Embryonic facial prominence (tissue), 1 donor: ENCODE measurements around the gene HBD.
A peak's percentile ranks its signal among the peaks of the same experiment; 100 is the strongest.

Experiments
- DNase-seq: peaks from one replicate; pipeline ENCODE4 v3.0.0-alpha.2; 2016; ENCODE audit errors: extremely low spot score

HBD gene

DNA sequence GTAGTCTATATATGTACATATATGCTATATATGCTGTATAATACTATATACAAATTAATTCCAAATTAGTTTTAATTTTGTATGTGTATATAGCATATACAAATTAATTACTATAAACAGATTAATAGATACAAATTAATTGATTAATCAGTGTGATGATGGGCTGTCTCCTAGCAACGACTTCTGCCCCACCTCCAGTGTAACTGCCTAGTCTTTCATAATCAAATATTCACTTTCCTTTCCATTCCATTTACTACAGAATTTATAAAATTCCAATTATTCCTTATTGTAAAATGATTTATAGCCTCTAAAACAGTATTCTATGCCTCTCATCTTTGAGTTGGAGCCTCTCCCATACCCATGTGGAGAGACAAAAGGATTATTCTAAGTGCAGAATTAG is 976 bp downstream of the HBD start:
- DNase-seq = no peak

- no peak for DNase-seq
These were observed 1.5 kb downstream of the HBD start for GRCh38 chr11:5232821-5233220.

DNA sequence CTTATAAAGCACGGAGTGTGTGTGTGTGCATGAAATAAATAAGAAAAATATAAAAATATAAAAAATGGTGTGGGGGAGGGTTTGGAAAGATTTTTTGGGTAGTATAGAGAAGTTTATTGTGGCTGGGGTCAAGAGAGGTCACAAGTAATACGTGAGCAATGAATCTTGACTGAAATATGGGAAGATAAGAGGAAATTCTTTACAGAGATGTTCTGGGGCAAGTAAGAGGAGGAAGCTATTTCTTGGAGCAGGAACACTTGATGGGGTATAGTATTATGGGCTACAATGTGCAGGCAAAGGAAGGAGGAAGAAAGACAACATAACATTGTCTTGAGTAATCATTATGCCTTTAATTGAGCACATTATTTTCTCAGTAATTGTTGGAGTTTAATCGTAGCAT is 2.1 kb downstream of the HBD start:
- no peak for DNase-seq

DNA sequence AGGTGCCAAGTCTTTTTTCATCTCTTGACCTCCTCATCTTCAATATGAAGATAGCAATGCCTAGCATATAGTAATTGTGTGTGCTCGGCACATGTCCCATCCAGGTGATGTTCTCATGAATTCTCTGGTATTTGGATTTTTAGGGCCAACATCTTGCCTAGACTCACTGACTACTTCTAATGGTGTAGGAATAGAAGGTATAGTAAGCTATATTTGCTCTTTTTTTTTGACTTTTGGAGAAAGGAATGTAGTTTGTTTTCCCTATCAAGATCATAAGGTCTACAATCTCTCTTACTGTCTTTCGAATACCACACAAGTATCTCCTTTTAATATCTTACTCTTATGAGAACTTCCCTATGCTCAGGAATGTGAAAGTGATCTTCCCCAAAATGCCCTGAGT is 3.2 kb downstream of the HBD start:
- DNase-seq = no peak

- no peak for DNase-seq
These were observed 4.0 kb downstream of the HBD start for GRCh38 chr11:5230266-5230665.

DNA sequence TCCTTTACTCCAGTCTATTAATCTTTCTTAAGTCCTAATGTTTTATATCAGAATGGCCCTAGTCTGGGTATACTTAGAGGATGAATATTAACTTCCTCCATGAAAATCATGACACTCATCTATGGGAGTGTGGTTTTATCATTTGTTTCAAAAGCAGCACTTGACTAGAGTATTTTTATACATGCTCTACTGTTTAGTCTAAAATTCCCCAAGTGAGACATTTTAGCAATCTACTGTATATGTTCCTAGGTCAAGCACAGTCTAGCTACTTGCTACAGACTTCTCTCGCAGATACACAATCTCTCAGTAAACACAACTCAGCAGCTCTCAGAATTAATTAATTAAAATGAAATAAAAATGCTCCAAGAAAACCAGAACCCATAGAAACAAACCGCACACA is 4.5 kb downstream of the HBD start:
- DNase-seq = no peak

DNA sequence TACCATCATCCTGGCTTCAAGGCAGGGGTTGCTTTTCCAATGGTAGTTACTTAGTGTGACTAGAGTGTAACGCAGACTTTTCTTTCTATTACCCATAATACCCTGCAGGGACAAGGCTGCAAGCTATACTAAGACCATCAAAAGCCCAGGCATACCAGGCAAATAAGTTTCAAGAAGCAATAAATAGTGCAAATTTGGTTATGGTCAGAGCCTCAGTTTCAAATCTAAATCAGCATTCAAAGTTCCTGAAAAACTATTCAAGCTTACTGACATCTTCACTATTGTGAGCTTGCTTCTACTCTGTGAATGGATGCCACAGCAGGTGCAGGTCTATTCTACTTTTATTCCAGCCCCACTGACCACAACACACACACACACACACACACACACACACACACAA is 4.9 kb downstream of the HBD start:
- no peak for DNase-seq

- no peak for DNase-seq
These were observed 6.2 kb downstream of the HBD start for GRCh38 chr11:5228124-5228523.

DNA sequence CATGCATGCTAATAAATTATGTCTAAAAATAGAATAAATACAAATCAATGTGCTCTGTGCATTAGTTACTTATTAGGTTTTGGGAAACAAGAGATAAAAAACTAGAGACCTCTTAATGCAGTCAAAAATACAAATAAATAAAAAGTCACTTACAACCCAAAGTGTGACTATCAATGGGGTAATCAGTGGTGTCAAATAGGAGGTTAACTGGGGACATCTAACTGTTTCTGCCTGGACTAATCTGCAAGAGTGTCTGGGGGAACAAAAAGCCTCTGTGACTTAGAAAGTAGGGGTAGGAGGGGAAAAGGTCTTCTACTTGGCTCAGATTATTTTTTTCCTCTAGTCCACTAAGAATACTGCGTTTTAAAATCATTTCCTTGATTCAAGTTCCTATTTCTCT is 6.6 kb downstream of the HBD start:
- no peak for DNase-seq

DNA sequence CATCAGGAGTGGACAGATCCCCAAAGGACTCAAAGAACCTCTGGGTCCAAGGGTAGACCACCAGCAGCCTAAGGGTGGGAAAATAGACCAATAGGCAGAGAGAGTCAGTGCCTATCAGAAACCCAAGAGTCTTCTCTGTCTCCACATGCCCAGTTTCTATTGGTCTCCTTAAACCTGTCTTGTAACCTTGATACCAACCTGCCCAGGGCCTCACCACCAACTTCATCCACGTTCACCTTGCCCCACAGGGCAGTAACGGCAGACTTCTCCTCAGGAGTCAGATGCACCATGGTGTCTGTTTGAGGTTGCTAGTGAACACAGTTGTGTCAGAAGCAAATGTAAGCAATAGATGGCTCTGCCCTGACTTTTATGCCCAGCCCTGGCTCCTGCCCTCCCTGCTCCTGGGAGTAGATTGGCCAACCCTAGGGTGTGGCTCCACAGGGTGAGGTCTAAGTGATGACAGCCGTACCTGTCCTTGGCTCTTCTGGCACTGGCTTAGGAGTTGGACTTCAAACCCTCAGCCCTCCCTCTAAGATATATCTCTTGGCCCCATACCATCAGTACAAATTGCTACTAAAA is 7.5 kb downstream of the HBD start, which contains the start of gene HBB:
TSS of gene HBB (minus strand) at position 340 of the 579 bp plus-strand sequence. CDS start at position 290, 50 bp downstream.
- peak; percentile 100 for DNase-seq

- no peak for DNase-seq
These were observed 8.8 kb downstream of the HBD start for GRCh38 chr11:5225480-5225871.

GRCh38 chr11:5224538-5225479 is 9.5 kb downstream of the HBD start:
- no peak for DNase-seq

- DNase-seq = no peak
These were observed 10.6 kb downstream of the HBD start for GRCh38 chr11:5223686-5224085.

DNA sequence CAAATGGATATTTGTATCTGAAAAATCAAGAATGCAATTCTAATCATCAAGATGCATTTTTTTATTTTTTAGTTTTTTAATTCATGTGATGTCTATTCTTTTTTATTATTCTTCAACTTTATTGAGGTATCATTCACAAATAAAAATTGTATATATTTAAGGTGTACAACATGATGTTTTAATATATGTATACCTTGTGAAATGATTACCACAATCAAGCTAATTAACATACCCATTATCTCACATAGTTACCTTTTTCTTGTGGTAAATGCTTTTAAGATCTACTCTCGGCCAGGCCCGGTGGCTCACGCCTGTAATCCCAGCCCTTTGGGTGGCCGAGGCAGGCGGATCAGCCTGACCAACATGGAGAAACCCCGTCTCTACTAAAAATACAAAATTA is 11.1 kb downstream of the HBD start:
- DNase-seq = no peak

- no peak for DNase-seq
These were observed 23.9 kb downstream of the HBD start for GRCh38 chr11:5210376-5210885.

- DNase-seq = no peak
These were observed 29.5 kb downstream of the HBD start for GRCh38 chr11:5204787-5205186.

GRCh38 chr11:5203366-5203765 is 30.9 kb downstream of the HBD start:
- no peak for DNase-seq

DNA sequence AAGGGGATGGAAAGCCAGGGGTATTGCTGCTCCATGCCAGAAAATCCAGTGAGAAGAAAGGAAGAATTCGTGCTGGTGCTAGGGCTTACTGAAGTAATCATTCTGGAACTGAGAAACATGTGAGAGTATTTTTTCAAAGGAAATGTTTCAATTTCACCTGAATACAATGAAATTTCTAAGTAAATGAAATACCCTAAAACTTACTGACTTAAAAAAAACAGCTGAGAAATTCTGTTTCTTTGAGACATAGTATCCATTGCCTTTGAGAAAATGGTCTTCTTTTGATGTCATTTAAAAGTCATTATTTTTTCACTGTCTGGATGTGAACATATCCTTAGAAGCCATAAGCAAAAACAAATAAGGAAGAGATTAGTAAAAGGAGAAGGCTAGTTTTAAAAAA is 33.7 kb downstream of the HBD start, which contains the start of gene OR51V1:
TSS of gene OR51V1 (minus strand) at position 101 of the 400 bp plus-strand sequence. CDS start at position 101, 0 bp downstream.
- no peak for DNase-seq

DNA sequence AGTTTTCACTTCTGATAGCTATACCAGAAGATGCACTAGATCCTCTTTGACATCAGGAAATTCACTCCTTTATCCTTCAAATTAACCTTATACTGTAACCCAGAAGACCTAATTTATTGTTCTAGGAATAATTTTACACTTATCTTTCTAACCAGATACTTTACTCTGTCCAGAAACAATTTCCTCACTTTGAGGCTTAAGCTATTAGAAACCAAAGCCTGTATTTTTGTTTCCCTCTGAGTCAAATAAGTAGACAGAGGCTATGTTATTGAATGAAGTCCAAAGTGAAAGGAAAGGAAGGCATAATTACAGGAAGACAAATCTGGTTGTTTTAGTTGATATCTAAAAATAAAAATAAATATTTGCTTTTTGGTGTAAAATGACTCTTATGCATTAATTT is 36.0 kb downstream of the HBD start:
- no peak for DNase-seq

GRCh38 chr11:5197536-5197935 is 36.7 kb downstream of the HBD start:
- no peak for DNase-seq

DNA sequence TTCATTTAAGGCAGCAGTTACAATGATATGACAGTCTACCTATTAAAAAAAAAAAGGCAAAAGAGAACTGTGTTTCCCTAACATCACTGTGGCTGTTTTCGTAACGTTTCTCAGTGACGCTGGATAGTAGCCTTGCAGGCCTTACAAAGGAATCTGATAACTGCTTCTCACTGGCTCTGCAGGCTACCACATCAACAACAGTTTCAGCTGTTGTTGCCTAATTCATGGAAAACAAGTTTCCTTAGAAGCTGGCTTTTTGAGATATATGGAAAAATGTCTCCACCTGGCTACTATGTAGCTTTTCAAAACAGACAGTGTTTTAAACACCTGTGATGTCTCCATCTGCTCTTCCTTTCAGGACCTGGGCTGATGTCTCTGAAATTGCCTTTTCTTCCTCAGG is 37.6 kb downstream of the HBD start:
- DNase-seq = no peak

DNA sequence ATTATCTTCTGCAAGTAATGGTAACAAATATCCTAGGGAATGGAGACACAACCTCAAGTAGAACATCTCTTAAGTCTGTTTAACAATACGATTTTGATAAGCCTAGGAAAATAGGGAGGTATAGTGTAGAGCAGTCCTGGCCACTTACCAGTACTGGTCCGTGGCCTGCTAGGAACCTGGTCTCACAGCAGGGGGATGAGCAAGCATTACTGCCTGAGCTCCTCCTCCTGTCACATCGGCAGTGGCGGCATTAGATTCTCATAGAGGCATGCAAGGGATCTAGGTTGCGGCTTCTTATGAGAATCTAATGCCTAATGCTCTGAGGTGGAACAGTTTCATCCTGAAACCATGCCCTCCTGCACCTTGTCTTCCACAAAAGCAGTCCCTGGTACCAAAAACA is 38.2 kb downstream of the HBD start:
- no peak for DNase-seq

GRCh38 chr11:5192738-5193137 is 41.5 kb downstream of the HBD start:
- DNase-seq = no peak
